ENCODE measurements around the gene GGT7.
A peak's percentile ranks its signal among the peaks of the same experiment; 100 is the strongest.

Gene GGT7

DNA sequence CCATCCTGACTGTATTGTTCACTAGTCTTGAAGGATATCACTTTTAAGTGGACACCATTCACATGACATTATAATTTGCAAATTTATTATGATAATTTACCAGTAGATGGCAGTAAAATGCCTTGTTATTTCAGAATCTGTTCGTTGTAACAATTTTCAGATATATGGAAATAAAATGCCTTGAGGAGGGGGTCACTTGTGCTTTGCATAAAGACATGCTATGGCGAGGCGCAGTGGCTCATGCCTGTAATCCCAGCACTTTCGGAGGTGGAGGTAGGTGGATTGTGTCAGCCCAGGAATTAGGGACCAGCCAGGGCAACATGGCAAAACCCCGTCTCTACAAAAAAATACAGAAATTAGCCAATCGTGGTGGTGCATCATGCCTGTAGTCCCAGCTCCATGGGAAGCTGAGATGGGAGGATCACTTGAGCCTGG is 38.2 kb downstream of the GGT7 start:
- Histone ChIP-seq H3K27ac (no peak overlapping the region), H3K27me3 (ENCODE audit: control insufficient read depth, insufficient read depth, low read length) (no peaks in the 10 kb centered on the region), H3K4me2 (ENCODE audit: low read length) (no peak overlapping the region), H3K36me3 (ENCODE audit: control insufficient read depth, insufficient read depth, low read length) (no peaks in the 10 kb centered on the region), H3K79me2 (no peaks in the 10 kb centered on the region), H3K9me3 (ENCODE audit: control insufficient read depth, low read length) (no peaks in the 10 kb centered on the region), H3K4me3 (ENCODE audit: low read depth, low read length) (no peak overlapping the region), H3K4me1 (no peaks in the 10 kb centered on the region), H2AFZ (peak overlapping the region; percentile 33), H3K9ac (no peak overlapping the region)
- TF ChIP-seq, protein P1, sequence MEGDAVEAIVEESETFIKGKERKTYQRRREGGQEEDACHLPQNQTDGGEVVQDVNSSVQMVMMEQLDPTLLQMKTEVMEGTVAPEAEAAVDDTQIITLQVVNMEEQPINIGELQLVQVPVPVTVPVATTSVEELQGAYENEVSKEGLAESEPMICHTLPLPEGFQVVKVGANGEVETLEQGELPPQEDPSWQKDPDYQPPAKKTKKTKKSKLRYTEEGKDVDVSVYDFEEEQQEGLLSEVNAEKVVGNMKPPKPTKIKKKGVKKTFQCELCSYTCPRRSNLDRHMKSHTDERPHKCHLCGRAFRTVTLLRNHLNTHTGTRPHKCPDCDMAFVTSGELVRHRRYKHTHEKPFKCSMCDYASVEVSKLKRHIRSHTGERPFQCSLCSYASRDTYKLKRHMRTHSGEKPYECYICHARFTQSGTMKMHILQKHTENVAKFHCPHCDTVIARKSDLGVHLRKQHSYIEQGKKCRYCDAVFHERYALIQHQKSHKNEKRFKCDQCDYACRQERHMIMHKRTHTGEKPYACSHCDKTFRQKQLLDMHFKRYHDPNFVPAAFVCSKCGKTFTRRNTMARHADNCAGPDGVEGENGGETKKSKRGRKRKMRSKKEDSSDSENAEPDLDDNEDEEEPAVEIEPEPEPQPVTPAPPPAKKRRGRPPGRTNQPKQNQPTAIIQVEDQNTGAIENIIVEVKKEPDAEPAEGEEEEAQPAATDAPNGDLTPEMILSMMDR (IDR thresholded peaks at IDR 0.05), result peak; percentile 53

DNA sequence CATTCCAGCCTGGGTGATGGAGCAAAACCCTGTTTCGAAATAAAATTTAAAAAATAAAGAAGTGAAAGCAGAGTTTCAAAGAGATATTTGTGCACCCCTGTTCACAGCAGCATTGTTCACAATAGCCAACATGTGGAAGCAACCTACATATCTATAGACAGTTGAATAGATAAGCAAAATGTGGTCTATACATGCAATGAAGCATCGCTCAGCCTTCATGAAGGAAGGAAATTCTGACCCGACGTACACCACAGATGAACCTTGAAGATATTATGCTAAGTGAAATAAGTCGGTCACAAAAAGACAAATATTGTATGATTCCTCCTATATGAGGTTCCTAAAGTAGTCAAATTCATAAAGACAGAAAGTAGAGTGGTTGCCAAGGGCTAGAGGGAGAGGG is 40.7 kb downstream of the GGT7 start:
- Histone ChIP-seq H3K79me2 (no peaks in the 10 kb centered on the region), H3K4me3 (ENCODE audit: low read depth, low read length) (no peak overlapping the region), H3K9me3 (ENCODE audit: control insufficient read depth, low read length) (no peaks in the 10 kb centered on the region), H2AFZ (no peak overlapping the region), H3K4me2 (ENCODE audit: low read length) (no peak overlapping the region), H3K36me3 (ENCODE audit: control insufficient read depth, insufficient read depth, low read length) (no peaks in the 10 kb centered on the region), H3K9ac (no peak overlapping the region), H3K27ac (no peak overlapping the region), H3K4me1 (no peaks in the 10 kb centered on the region), H3K27me3 (ENCODE audit: control insufficient read depth, insufficient read depth, low read length) (no peaks in the 10 kb centered on the region)
- TF ChIP-seq, protein P1 (IDR thresholded peaks at IDR 0.05), result no peak

DNA sequence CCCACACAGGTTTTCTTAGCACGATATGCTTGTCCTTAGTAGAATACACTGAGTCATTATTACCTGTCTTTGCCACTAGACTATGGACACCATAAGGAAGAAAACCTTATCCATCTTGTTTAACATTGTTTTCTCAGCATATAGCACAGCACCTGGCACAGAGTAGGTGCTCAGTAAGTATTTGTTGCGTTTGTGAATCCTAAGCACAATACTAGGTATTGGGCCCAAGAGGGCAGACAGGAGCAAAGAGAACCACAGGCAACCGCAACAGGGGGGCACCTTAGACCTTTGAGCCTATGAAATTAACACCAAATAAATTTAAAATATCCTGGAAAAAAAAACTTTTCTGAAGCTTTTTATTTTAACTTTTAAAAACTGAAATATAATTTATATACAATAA is 43.5 kb downstream of the GGT7 start:
- no peaks in the 10 kb centered on the region for H3K4me1 ChIP-seq
- no peak overlapping the region for H2AFZ ChIP-seq
- no peak overlapping the region for H3K9ac ChIP-seq
- no peaks in the 10 kb centered on the region for H3K36me3 ChIP-seq (ENCODE audit: control insufficient read depth, insufficient read depth, low read length)
- no peaks in the 10 kb centered on the region for H3K79me2 ChIP-seq
- H3K4me2 ChIP-seq (ENCODE audit: low read length), result no peak overlapping the region
- H3K27ac ChIP-seq, result no peak overlapping the region
- no peaks in the 10 kb centered on the region for H3K27me3 ChIP-seq (ENCODE audit: control insufficient read depth, insufficient read depth, low read length)
- TF ChIP-seq, protein P1 (IDR thresholded peaks at IDR 0.05), result no peak
- no peak overlapping the region for H3K4me3 ChIP-seq (ENCODE audit: low read depth, low read length)
- no peaks in the 10 kb centered on the region for H3K9me3 ChIP-seq (ENCODE audit: control insufficient read depth, low read length)

DNA sequence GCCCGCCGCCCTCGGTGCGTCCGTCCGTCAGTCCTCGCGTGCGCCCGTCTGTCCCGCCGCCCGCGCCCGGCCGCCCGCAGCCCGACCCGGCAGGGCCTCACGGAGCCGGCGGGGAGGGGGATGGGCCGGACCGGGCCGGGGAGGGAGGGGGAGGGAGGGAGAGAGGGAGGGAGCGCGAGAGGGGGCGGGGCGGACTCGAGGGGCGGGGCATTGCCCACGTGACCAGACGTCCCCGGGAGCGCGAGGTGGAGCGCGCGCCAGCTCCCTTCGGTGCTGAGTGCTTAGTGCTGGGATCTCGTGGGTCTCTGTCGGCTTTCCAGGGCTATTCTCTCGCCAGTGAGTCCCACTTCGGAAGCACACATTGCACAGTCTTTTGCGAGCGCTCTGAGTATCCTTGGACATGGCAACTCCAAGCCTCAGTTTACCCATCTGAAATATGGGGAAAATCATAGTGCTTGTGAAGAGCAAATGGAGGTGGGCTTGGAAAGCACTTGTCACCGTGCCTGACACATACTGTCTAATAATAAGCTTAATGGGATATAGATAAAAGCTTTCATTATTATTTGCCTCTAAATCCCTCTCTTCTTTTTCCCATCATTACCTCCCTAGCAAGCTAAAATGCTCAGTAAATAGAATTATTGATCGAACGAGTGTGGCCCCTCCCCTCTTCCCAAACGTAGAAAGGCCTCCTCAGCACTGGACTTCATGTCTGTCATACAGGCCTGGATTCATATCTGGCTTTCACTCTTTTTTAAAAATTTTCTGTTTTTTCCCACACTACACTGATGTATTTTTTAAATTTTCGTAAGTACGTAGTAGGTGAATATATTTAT is 46.9 kb downstream of the GGT7 start, which contains the start of gene NCOA6:
Gene NCOA6 (minus strand): TSS at position 122 of the 833 bp plus-strand sequence. CDS start 43,296 bp downstream, outside the sequence.
- H3K9ac ChIP-seq, result peak within 1 kb of the TSS; percentile 47
- TF ChIP-seq, protein P1 (IDR thresholded peaks at IDR 0.05), result no peak
- H3K27me3 ChIP-seq (ENCODE audit: control insufficient read depth, insufficient read depth, low read length), result no peaks in the 10 kb centered on the region
- peak within 1 kb of the TSS; percentile 98 for H3K4me3 ChIP-seq (ENCODE audit: low read depth, low read length)
- no peaks in the 10 kb centered on the region for H3K4me1 ChIP-seq
- peak within 1 kb of the TSS; percentile 72 for H2AFZ ChIP-seq
- peak within 1 kb of the TSS; percentile 100 for H3K4me2 ChIP-seq (ENCODE audit: low read length)
- H3K36me3 ChIP-seq (ENCODE audit: control insufficient read depth, insufficient read depth, low read length), result no peaks in the 10 kb centered on the region
- H3K9me3 ChIP-seq (ENCODE audit: control insufficient read depth, low read length), result no peaks in the 10 kb centered on the region
- peak within 1 kb of the TSS; percentile 81 for H3K27ac ChIP-seq
- peaks cover 28% of the 10 kb centered on the region for H3K79me2 ChIP-seq
